Measurements from ENCODE around the gene COMMD9.

DNA sequence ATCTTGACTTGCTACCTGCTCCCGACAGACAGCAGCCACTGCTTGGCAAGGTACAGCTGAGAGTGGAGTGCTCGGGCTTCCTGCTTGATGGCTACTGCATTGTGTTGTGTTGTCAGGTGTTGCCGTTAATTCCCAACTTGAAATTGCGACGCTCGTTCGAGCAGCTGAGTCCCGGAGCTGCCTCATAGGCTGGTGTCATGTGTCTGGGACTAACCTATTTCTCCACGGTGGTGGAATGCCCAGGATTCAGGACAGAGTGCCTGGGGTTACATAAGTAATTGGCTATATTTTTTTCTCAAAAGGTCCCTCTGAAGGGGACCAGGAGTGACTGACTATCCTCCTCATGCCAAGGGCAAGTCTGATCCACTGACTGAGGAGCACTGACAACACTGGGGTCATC is 18.5 kb downstream of the COMMD9 start:
- no peak for TF ChIP-seq POLR2A (IDR thresholded peaks at IDR 0.05; ENCODE audit: extremely low read depth, insufficient read length)
- TF ChIP-seq, protein P1, sequence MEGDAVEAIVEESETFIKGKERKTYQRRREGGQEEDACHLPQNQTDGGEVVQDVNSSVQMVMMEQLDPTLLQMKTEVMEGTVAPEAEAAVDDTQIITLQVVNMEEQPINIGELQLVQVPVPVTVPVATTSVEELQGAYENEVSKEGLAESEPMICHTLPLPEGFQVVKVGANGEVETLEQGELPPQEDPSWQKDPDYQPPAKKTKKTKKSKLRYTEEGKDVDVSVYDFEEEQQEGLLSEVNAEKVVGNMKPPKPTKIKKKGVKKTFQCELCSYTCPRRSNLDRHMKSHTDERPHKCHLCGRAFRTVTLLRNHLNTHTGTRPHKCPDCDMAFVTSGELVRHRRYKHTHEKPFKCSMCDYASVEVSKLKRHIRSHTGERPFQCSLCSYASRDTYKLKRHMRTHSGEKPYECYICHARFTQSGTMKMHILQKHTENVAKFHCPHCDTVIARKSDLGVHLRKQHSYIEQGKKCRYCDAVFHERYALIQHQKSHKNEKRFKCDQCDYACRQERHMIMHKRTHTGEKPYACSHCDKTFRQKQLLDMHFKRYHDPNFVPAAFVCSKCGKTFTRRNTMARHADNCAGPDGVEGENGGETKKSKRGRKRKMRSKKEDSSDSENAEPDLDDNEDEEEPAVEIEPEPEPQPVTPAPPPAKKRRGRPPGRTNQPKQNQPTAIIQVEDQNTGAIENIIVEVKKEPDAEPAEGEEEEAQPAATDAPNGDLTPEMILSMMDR (IDR thresholded peaks at IDR 0.05; ENCODE audit: low read depth, low read length) = no peak
- TF ChIP-seq, protein P2, sequence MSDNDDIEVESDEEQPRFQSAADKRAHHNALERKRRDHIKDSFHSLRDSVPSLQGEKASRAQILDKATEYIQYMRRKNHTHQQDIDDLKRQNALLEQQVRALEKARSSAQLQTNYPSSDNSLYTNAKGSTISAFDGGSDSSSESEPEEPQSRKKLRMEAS (IDR thresholded peaks at IDR 0.05; ENCODE audit: low read depth, low read length) = no peak

All from NB4 (cell line).